OCI-LY7 (cell line): ENCODE data around the gene DNMBP. TPM values are rescaled to one million over a fixed set of nuclear protein-coding genes. Genes with fewer than 3 reads are reported as not detected.

Experiments used
- BruUV-seq: library from RNA; stranded (reverse); fragments of 400-500 nt; replicated peaks from 2 replicates; lab custom pipeline; 2021; lab: Mats Ljungman, UMichigan
- CTCF ChIA-PET: fragments of 300-600 bp; sonication (Branson Sonifier 250); formaldehyde crosslinking; loops from one replicate; lab custom pipeline; 2022; ENCODE audit warnings: antibody characterized with exemption; ENCODE audit not compliant: unreplicated experiment; lab: Charles Lee
- POLR2A ChIA-PET: fragments of 300-600 bp; sonication (Branson Sonifier 250); formaldehyde crosslinking; loops from one replicate; lab custom pipeline; 2022; ENCODE audit warnings: antibody characterized with exemption; lab: Charles Lee
- DNase-seq: peaks from one replicate; pipeline ENCODE4 v3.0.0-alpha.2; 2015; ENCODE audit warnings: low spot score
- H2AFZ ChIP-seq: fragments of 200-600 bp; sonication (generic), shearing (Covaris generic); 2 replicates; pipeline ENCODE4 v1.6.1; 2014; ENCODE audit warnings: mild to moderate bottlenecking, antibody characterized with exemption, low read length, moderate library complexity
- H3K27ac ChIP-seq: fragments of 200-600 bp; sonication (generic); 2 replicates; pipeline ENCODE4 v1.5.1; 2014; ENCODE audit warnings: mixed run types, low read depth, mild to moderate bottlenecking, moderate library complexity, low read length, inconsistent platforms; ENCODE audit not compliant: poor library complexity, severe bottlenecking
- H3K36me3 ChIP-seq: fragments of 200-600 bp; sonication (generic); 2 replicates; pipeline ENCODE4 v1.6.1; 2014; ENCODE audit warnings: mild to moderate bottlenecking, antibody characterized with exemption, low read length, moderate library complexity, mixed read lengths; ENCODE audit not compliant: insufficient read depth
- H3K4me1 ChIP-seq: fragments of 200-600 bp; sonication (generic); 2 replicates; pipeline ENCODE4 v1.5.1; 2014; ENCODE audit warnings: mild to moderate bottlenecking, low read length; ENCODE audit not compliant: insufficient read depth, poor library complexity, severe bottlenecking
- H3K4me2 ChIP-seq: fragments of 200-600 bp; sonication (generic); 2 replicates; pipeline ENCODE4 v1.6.1; 2014; ENCODE audit warnings: mild to moderate bottlenecking, low read length
- H3K4me3 ChIP-seq: fragments of 200-600 bp; sonication (generic); 2 replicates; pipeline ENCODE4 v1.5.1; 2014; ENCODE audit warnings: mild to moderate bottlenecking, low read depth, low read length; ENCODE audit not compliant: poor library complexity, severe bottlenecking
- H3K79me2 ChIP-seq: fragments of 200-600 bp; sonication (generic); 2 replicates; pipeline ENCODE4 v1.6.1; 2016; ENCODE audit warnings: low read depth, mild to moderate bottlenecking, low read length, moderate library complexity, mixed read lengths; ENCODE audit not compliant: insufficient read depth
- H3K9me2 ChIP-seq: fragments of 200-600 bp; sonication (generic); 2 replicates; pipeline ENCODE4 v1.6.1; 2016; ENCODE audit warnings: mild to moderate bottlenecking, low read length, mixed read lengths; ENCODE audit not compliant: insufficient read depth
- H3K9me3 ChIP-seq: fragments of 200-600 bp; sonication (generic); 2 replicates; pipeline ENCODE4 v1.6.1; 2014; ENCODE audit warnings: mild to moderate bottlenecking, mixed run types, low read length, mixed read lengths
- H4K20me1 ChIP-seq: fragments of 200-600 bp; sonication (generic); 2 replicates; pipeline ENCODE4 v1.6.1; 2014; ENCODE audit warnings: mild to moderate bottlenecking, antibody characterized with exemption, low read length, moderate library complexity, mixed read lengths; ENCODE audit not compliant: insufficient read depth
- CTCF ChIP-seq: fragments of 200-600 bp; sonication (generic); conservative IDR thresholded peaks from 2 replicates; pipeline ENCODE4 v1.5.1; 2014; ENCODE audit warnings: mild to moderate bottlenecking, antibody characterized with exemption, low read length, moderate library complexity, mixed read lengths
- EZH2phosphoT487 ChIP-seq: fragments of 200-600 bp; sonication (generic); IDR thresholded peaks from 2 replicates; pipeline ENCODE4 v1.6.1; 2018; ENCODE audit warnings: low read depth, borderline replicate concordance, mild to moderate bottlenecking, mixed run types, antibody characterized with exemption, low read length, moderate library complexity, mixed read lengths
- intact Hi-C: fragments of 100-400 bp; cut with micrococcal nuclease; formaldehyde crosslinking; loops from one replicate; pipeline ENCODE4 v1.10.0; 2022; ENCODE audit not compliant: unreplicated experiment
- total RNA-seq, 2 experiments: library from RNA; depleted of rRNA in 1 of 2; stranded (reverse); fragments of >200 nt in 1 of 2; shearing (Covaris generic) in 1 of 2; gene quantifications; 2 replicates each; pipeline ENCODE4 v1.2.3, GENCODE V29; 2014 to 2022

DNMBP gene
- total RNA-seq, 2 experiments from 2014 or later, result 27.0 to 36.2 TPM

DNA sequence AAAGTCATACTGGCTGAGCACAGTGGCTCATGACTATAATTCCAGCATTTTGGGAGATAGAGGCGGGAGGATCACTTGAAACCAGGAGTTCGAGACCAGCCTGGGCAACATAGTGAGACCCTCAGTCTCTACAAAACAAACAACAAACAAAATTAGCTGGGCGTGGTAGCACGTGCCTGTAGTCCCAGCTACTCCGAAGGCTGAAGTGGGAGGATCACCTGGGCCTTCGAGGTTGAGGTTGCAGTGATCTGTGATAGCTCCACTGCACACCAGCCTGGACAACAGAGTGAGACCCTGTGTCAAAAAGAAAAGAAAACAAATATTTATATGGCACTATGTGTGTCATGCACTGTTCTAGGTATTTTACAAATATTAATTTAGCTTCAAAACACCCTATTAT is 94.3 kb downstream of the DNMBP start:
- ChIA-PET POLR2A (no interaction called here), CTCF (no interaction called here)
- BruUV-seq, result no TSS peak
- Histone ChIP-seq H3K36me3 (peaks cover 20% of the 10 kb centered on the region), H4K20me1 (no peaks in the 10 kb centered on the region), H3K9me3 (no peaks in the 10 kb centered on the region), H3K4me2 (no peak overlapping the region), H3K4me3 (no peak overlapping the region), H3K27ac (no peak overlapping the region), H3K9me2 (no peaks in the 10 kb centered on the region), H3K79me2 (peaks cover 10% of the 10 kb centered on the region; the same call in 1 of the 2 replicates), H3K4me1 (no peaks in the 10 kb centered on the region), H2AFZ (no peak overlapping the region)
- no peak for DNase-seq
- intact Hi-C loops, result no loop called here
- TF ChIP-seq EZH2phosphoT487, result no peak

- no peak overlapping the region for H2AFZ ChIP-seq
- POLR2A ChIA-PET, result no interaction called here
- no peaks in the 10 kb centered on the region for H3K9me3 ChIP-seq
- no peak overlapping the region for H3K4me2 ChIP-seq
- peaks cover 10% of the 10 kb centered on the region; the same call in 1 of the 2 replicates for H3K79me2 ChIP-seq
- no peak overlapping the region for H3K4me3 ChIP-seq
- intact Hi-C loops, result no loop called here
- H3K4me1 ChIP-seq, result no peaks in the 10 kb centered on the region
- TF ChIP-seq EZH2phosphoT487, result no peak
- no peak for TF ChIP-seq CTCF
- no peak overlapping the region for H3K27ac ChIP-seq
- no TSS peak for BruUV-seq
- CTCF ChIA-PET, result no interaction called here
- H3K9me2 ChIP-seq, result no peaks in the 10 kb centered on the region
- no peak for DNase-seq
- peaks cover 18% of the 10 kb centered on the region for H3K36me3 ChIP-seq
- no peaks in the 10 kb centered on the region for H4K20me1 ChIP-seq
Measured at GRCh38 chr10:99914236-99914635, 95.5 kb downstream of the DNMBP start.

GRCh38 chr10:99913831-99914235 is 95.9 kb downstream of the DNMBP start:
- ChIA-PET CTCF (no interaction called here), POLR2A (no interaction called here)
- Histone ChIP-seq H3K9me3 (no peaks in the 10 kb centered on the region), H3K9me2 (no peaks in the 10 kb centered on the region), H2AFZ (no peak overlapping the region), H3K4me1 (no peaks in the 10 kb centered on the region), H3K27ac (no peak overlapping the region), H3K36me3 (peaks cover 22% of the 10 kb centered on the region), H3K79me2 (peaks cover 10% of the 10 kb centered on the region; the same call in 1 of the 2 replicates), H3K4me3 (no peak overlapping the region), H4K20me1 (no peaks in the 10 kb centered on the region), H3K4me2 (no peak overlapping the region)
- no TSS peak for BruUV-seq
- TF ChIP-seq CTCF (no peak), EZH2phosphoT487 (no peak)
- DNase-seq, result no peak
- intact Hi-C loops, result no loop called here
